ENCODE measurements around the gene ADAMTS18.

ADAMTS18 gene

GRCh38 chr16:77393955-77394354 lies 40.9 kb downstream of the ADAMTS18 start:
- no CpG with 5 or more reads among the region's 1 CpG for WGBS
- Histone ChIP-seq H3K27ac (ENCODE audit: low read depth, low read length) (no peak overlapping the region), H3K9ac (ENCODE audit: low read depth, low read length) (no peak overlapping the region), H3K36me3 (ENCODE audit: insufficient read depth, low read length) (no peaks in the 10 kb centered on the region), H3K4me1 (ENCODE audit: insufficient read depth, low read length) (peaks cover 7% of the 10 kb centered on the region; the same call in 1 of the 2 replicates), H3K27me3 (ENCODE audit: insufficient read depth, low read length) (no peaks in the 10 kb centered on the region), H3K4me3 (ENCODE audit: low read length) (no peak overlapping the region), H3K9me3 (ENCODE audit: insufficient read depth, low read depth, low read length) (no peaks in the 10 kb centered on the region)

DNA sequence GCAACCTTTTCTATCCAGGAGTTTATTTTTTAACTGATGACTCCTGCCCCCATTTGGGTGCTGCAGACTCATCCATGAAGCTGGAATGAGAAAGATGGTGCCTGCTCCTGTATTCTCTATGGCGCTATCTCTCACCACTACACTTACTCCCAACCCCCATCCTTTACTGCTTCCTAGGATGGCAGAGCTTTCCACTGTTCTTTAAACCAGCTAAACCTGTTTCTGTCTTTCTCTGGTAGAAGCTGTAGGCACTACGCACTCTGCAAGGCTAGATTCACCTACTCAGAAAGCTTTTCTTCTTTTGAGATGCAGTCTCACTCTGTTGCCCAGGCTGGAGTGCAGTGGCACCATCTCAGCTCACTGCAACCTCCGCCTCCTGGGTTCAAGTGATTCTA lies 47.0 kb downstream of the ADAMTS18 start:
- peaks cover 13% of the 10 kb centered on the region for H3K4me1 ChIP-seq (ENCODE audit: insufficient read depth, low read length)
- WGBS = 90% methylated on average over 3 of the region's 3 CpGs
- H3K36me3 ChIP-seq (ENCODE audit: insufficient read depth, low read length) = no peaks in the 10 kb centered on the region
- H3K4me3 ChIP-seq (ENCODE audit: low read length) = no peak overlapping the region
- H3K27me3 ChIP-seq (ENCODE audit: insufficient read depth, low read length) = no peaks in the 10 kb centered on the region
- H3K9ac ChIP-seq (ENCODE audit: low read depth, low read length) = no peak overlapping the region
- H3K9me3 ChIP-seq (ENCODE audit: insufficient read depth, low read depth, low read length) = no peaks in the 10 kb centered on the region
- no peak overlapping the region for H3K27ac ChIP-seq (ENCODE audit: low read depth, low read length)

GRCh38 chr16:77386831-77387814 lies 47.7 kb downstream of the ADAMTS18 start:
- no peaks in the 10 kb centered on the region for H3K27me3 ChIP-seq (ENCODE audit: insufficient read depth, low read length)
- H3K4me1 ChIP-seq (ENCODE audit: insufficient read depth, low read length) = peaks cover 13% of the 10 kb centered on the region
- H3K36me3 ChIP-seq (ENCODE audit: insufficient read depth, low read length) = no peaks in the 10 kb centered on the region
- H3K9me3 ChIP-seq (ENCODE audit: insufficient read depth, low read depth, low read length) = no peaks in the 10 kb centered on the region
- 94% methylated on average over 9 of the region's 9 CpGs for WGBS
- no peak overlapping the region for H3K27ac ChIP-seq (ENCODE audit: low read depth, low read length)
- H3K4me3 ChIP-seq (ENCODE audit: low read length) = no peak overlapping the region
- no peak overlapping the region for H3K9ac ChIP-seq (ENCODE audit: low read depth, low read length)

DNA sequence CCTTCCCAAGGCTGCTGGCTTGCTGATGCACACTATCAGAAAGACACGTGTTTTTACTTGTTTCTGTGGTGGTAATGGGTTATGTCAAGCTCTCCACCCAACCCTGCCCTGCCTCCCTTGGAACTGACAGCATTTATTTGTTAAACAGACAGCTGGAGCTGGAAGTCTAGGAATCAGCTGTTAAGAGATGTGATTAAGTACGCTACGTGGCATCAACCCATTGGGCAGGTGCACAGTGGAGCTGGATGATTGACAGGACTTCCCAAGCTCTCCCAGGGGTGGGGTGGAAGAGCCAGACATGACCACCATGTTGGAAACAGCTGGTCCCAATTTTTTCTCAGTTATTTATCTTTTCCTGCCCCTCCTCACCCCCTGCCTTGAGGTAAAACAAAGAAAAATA lies 49.4 kb downstream of the ADAMTS18 start:
- Histone ChIP-seq H3K4me1 (ENCODE audit: insufficient read depth, low read length) (peaks cover 13% of the 10 kb centered on the region), H3K9ac (ENCODE audit: low read depth, low read length) (no peak overlapping the region), H3K36me3 (ENCODE audit: insufficient read depth, low read length) (no peaks in the 10 kb centered on the region), H3K27me3 (ENCODE audit: insufficient read depth, low read length) (no peaks in the 10 kb centered on the region), H3K27ac (ENCODE audit: low read depth, low read length) (no peak overlapping the region), H3K9me3 (ENCODE audit: insufficient read depth, low read depth, low read length) (no peaks in the 10 kb centered on the region), H3K4me3 (ENCODE audit: low read length) (no peak overlapping the region)
- 97% methylated on average over 3 of the region's 3 CpGs for WGBS

DNA sequence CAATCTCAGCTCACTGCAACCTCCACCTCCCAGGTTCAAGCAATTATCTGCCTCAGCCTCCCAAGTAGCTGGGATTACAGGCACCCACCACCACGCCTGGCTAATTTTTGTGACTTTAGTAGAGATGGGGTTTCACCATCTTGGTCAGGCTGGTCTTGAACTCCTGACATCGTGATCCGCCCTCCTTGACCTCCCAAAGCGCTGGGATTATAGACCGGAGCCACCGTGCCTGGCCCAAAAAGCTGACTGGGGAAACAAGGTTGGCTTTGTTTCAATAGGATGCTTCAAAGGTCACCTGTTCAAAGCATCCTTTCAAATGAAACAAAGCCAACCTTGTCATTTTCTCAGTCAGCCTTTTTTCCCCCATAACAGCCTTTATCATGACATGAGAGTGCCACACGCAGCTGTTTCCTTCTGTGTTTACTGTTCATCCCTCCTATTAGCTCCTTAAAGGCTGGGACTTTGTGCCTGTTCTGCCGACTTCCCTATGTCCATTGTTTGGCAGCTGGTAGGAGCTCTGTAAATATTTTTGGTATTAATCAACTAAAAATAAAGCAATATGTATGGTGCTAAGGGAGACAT lies 51.1 kb downstream of the ADAMTS18 start:
- Histone ChIP-seq H3K9ac (ENCODE audit: low read depth, low read length) (no peak overlapping the region), H3K27me3 (ENCODE audit: insufficient read depth, low read length) (no peaks in the 10 kb centered on the region), H3K4me1 (ENCODE audit: insufficient read depth, low read length) (peaks cover 13% of the 10 kb centered on the region), H3K4me3 (ENCODE audit: low read length) (no peak overlapping the region), H3K27ac (ENCODE audit: low read depth, low read length) (no peak overlapping the region), H3K36me3 (ENCODE audit: insufficient read depth, low read length) (no peaks in the 10 kb centered on the region), H3K9me3 (ENCODE audit: insufficient read depth, low read depth, low read length) (no peaks in the 10 kb centered on the region)
- WGBS = 94% methylated on average over 8 of the region's 8 CpGs

GRCh38 chr16:77376358-77376757 lies 58.5 kb downstream of the ADAMTS18 start:
- Histone ChIP-seq H3K9ac (ENCODE audit: low read depth, low read length) (no peak overlapping the region), H3K4me1 (ENCODE audit: insufficient read depth, low read length) (peaks cover 9% of the 10 kb centered on the region), H3K27ac (ENCODE audit: low read depth, low read length) (no peak overlapping the region), H3K27me3 (ENCODE audit: insufficient read depth, low read length) (no peaks in the 10 kb centered on the region), H3K36me3 (ENCODE audit: insufficient read depth, low read length) (no peaks in the 10 kb centered on the region), H3K9me3 (ENCODE audit: insufficient read depth, low read depth, low read length) (no peaks in the 10 kb centered on the region), H3K4me3 (ENCODE audit: low read length) (no peak overlapping the region)
- WGBS = 96% methylated on average over 4 of the region's 4 CpGs

- Histone ChIP-seq H3K9ac (ENCODE audit: low read depth, low read length) (no peak overlapping the region), H3K27me3 (ENCODE audit: insufficient read depth, low read length) (no peaks in the 10 kb centered on the region), H3K27ac (ENCODE audit: low read depth, low read length) (no peak overlapping the region), H3K9me3 (ENCODE audit: insufficient read depth, low read depth, low read length) (no peaks in the 10 kb centered on the region), H3K4me3 (ENCODE audit: low read length) (no peak overlapping the region), H3K36me3 (ENCODE audit: insufficient read depth, low read length) (no peaks in the 10 kb centered on the region), H3K4me1 (ENCODE audit: insufficient read depth, low read length) (peaks cover 9% of the 10 kb centered on the region)
- WGBS = 93% methylated on average over 7 of the region's 7 CpGs
Measured at GRCh38 chr16:77375396-77375795, 59.4 kb downstream of the ADAMTS18 start.

- H3K4me1 ChIP-seq (ENCODE audit: insufficient read depth, low read length) = peaks cover 9% of the 10 kb centered on the region
- 67% methylated on average over 1 of the region's 1 CpG for WGBS
- no peaks in the 10 kb centered on the region for H3K36me3 ChIP-seq (ENCODE audit: insufficient read depth, low read length)
- no peaks in the 10 kb centered on the region for H3K9me3 ChIP-seq (ENCODE audit: insufficient read depth, low read depth, low read length)
- H3K27ac ChIP-seq (ENCODE audit: low read depth, low read length) = no peak overlapping the region
- no peak overlapping the region for H3K9ac ChIP-seq (ENCODE audit: low read depth, low read length)
- H3K4me3 ChIP-seq (ENCODE audit: low read length) = peak overlapping the region; percentile 1; the same call in 1 of the 2 replicates
- H3K27me3 ChIP-seq (ENCODE audit: insufficient read depth, low read length) = no peaks in the 10 kb centered on the region
Measured at GRCh38 chr16:77374384-77374783, 60.5 kb downstream of the ADAMTS18 start.

GRCh38 chr16:77373726-77374125 lies 61.1 kb downstream of the ADAMTS18 start:
- Histone ChIP-seq H3K9me3 (ENCODE audit: insufficient read depth, low read depth, low read length) (no peaks in the 10 kb centered on the region), H3K4me1 (ENCODE audit: insufficient read depth, low read length) (peaks cover 9% of the 10 kb centered on the region), H3K9ac (ENCODE audit: low read depth, low read length) (no peak overlapping the region), H3K4me3 (ENCODE audit: low read length) (no peak overlapping the region), H3K36me3 (ENCODE audit: insufficient read depth, low read length) (no peaks in the 10 kb centered on the region), H3K27ac (ENCODE audit: low read depth, low read length) (no peak overlapping the region), H3K27me3 (ENCODE audit: insufficient read depth, low read length) (no peaks in the 10 kb centered on the region)
- WGBS = 93% methylated on average over 3 of the region's 3 CpGs

DNA sequence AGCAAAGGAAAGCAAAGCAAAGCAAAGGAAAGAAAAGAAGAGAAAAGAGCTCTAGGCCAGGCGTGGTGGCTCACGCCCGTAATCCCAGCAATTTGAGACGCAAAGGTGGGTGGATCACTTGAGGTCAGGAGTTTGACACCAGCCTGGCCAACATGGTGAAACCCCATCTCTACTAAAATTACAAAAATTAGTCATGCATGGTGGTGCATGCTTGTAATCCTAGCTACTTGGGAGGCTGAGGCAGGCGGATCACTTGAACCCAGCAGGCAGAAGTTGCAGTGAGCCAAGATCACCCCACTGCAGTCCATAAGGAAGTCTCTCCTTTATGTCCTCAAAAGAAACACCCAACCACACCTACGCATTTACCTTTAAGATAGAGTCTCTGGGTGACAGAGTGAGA lies 70.1 kb downstream of the ADAMTS18 start:
- Histone ChIP-seq H3K9me3 (ENCODE audit: insufficient read depth, low read depth, low read length) (no peaks in the 10 kb centered on the region), H3K36me3 (ENCODE audit: insufficient read depth, low read length) (no peaks in the 10 kb centered on the region), H3K4me3 (ENCODE audit: low read length) (no peak overlapping the region), H3K4me1 (ENCODE audit: insufficient read depth, low read length) (peaks cover 3% of the 10 kb centered on the region; the same call in 1 of the 2 replicates), H3K27ac (ENCODE audit: low read depth, low read length) (no peak overlapping the region), H3K9ac (ENCODE audit: low read depth, low read length) (no peak overlapping the region), H3K27me3 (ENCODE audit: insufficient read depth, low read length) (no peaks in the 10 kb centered on the region)
- WGBS = 86% methylated on average over 5 of the region's 6 CpGs

- Histone ChIP-seq H3K36me3 (ENCODE audit: insufficient read depth, low read length) (no peaks in the 10 kb centered on the region), H3K9ac (ENCODE audit: low read depth, low read length) (no peak overlapping the region), H3K9me3 (ENCODE audit: insufficient read depth, low read depth, low read length) (no peaks in the 10 kb centered on the region), H3K4me1 (ENCODE audit: insufficient read depth, low read length) (peaks cover 9% of the 10 kb centered on the region; the same call in 1 of the 2 replicates), H3K4me3 (ENCODE audit: low read length) (no peak overlapping the region), H3K27ac (ENCODE audit: low read depth, low read length) (no peak overlapping the region), H3K27me3 (ENCODE audit: insufficient read depth, low read length) (no peaks in the 10 kb centered on the region)
- 47% methylated on average over 4 of the region's 4 CpGs for WGBS
Measured at GRCh38 chr16:77359065-77359502, 75.8 kb downstream of the ADAMTS18 start.
